ENCODE data around the gene ALDOC. TPM values are rescaled to one million over a fixed set of nuclear protein-coding genes. Genes with fewer than 3 reads are reported as not detected.

Gene ALDOC
- total and polyA plus RNA-seq, 2 of the 13 experiments (the other 11 are each of a cell fraction or from before 2014, with no cell fraction given), result 15.4 to 60.9 TPM

DNA sequence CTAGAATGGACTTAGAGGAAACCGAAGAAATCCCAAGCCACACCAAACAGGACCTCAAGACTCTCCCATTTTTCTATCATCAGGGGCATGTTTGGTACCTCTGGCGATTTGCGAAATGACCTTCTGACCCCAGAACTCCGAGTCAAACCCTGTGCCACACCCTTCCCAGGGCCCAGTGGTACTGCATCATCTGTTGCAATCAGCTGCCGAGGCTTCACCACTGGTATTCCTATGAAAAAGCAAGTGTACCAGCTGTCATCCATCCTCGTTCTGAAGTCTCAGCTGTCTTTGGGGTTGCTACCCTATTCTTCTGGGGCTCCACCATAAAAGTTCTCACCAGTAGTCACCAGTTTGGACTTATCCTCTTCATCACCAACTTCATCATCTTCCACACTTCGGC is 39.6 kb upstream of the ALDOC start:
- Histone ChIP-seq H3K4me2 (ENCODE audit: low read depth, low read length) (no peak overlapping the region), H3K4me1 (ENCODE audit: insufficient read depth, low read length) (no peaks in the 10 kb centered on the region), H3K27ac (ENCODE audit: extremely low read length, insufficient read depth, low read length) (no peak overlapping the region), H3K9me3 (ENCODE audit: low read length) (no peaks in the 10 kb centered on the region), H3K4me3 (replicated peaks in 1 of 3; ENCODE audit: insufficient read depth in 1 of 3, low read depth in 2 of 3, low read length in 3 of 3) (no peak overlapping the region), H3K36me3 (replicated peaks in 1 of 2; ENCODE audit: control insufficient read depth in 1 of 2, insufficient read depth in 2 of 2, low read length in 2 of 2) (peaks cover 49 to 75% of the 10 kb centered on the region in 2 experiments), H3K79me2 (ENCODE audit: insufficient read depth, low read length) (no peaks in the 10 kb centered on the region), H2AFZ (ENCODE audit: low read length) (no peak overlapping the region), H3K27me3 (ENCODE audit: control insufficient read depth in 1 of 2, insufficient read depth in 2 of 2, low read length in 2 of 2) (no peaks in the 10 kb centered on the region), H3K9ac (ENCODE audit: insufficient read depth, low read depth, low read length) (no peak overlapping the region), H4K20me1 (ENCODE audit: insufficient read depth, low read length) (no peaks in the 10 kb centered on the region)
- FAIRE-seq, result no peak
- intact Hi-C loops (cut with micrococcal nuclease; ENCODE audit: unreplicated experiment), result no loop called here
- in situ Hi-C loops (cut with HindIII; ENCODE audit: extremely low pct_ligation_motif_present, low pct_unique_long_range_greater_than_20kb), result no loop called here
- 89% methylated on average over 7 of the region's 7 CpGs for WGBS (ENCODE audit: low lambda C conversion rate)
- no TSS peak for BruUV-seq (replicated peaks)
- POLR2A ChIA-PET, result no interaction called here
- no peak for DNase-seq (ENCODE audit: low spot score)
- CTCF ChIA-PET (ENCODE audit: low intra/inter-chr PET ratio, low total read pairs), result no interaction called here
- no peak for ATAC-seq
- TF ChIP-seq ZNF543 (CRISPR knock-in tag; IDR thresholded peaks at IDR 0.05) (no peak), IRX3 (CRISPR knock-in tag; IDR thresholded peaks at IDR 0.05; ENCODE audit: borderline replicate concordance, low read depth) (no peak), STAG1 (CRISPR knock-in tag; IDR thresholded peaks at IDR 0.05) (no peak), SCMH1 (CRISPR knock-in tag; IDR thresholded peaks at IDR 0.05; ENCODE audit: borderline replicate concordance) (no peak), ETV6 (CRISPR knock-in tag; conservative IDR thresholded peaks at IDR 0.05) (no peak), CCAR2 (optimal IDR thresholded peaks at IDR 0.05; ENCODE audit: low read depth, low read length) (no peak), HNRNPL (IDR thresholded peaks at IDR 0.05; ENCODE audit: low read depth, low read length) (no peak), WIZ (CRISPR knock-in tag; IDR thresholded peaks at IDR 0.05) (no peak), YY1 (IDR thresholded peaks at IDR 0.05; ENCODE audit: insufficient read depth, insufficient replicate concordance, low read depth, low read length) (no peak), SMAD1 (CRISPR knock-in tag; IDR thresholded peaks at IDR 0.05; ENCODE audit: borderline replicate concordance, low read depth) (no peak), JUN (CRISPR knock-in tag; IDR thresholded peaks at IDR 0.05) (no peak), ZNF30 (CRISPR knock-in tag; IDR thresholded peaks at IDR 0.05) (no peak), GTF3A (CRISPR knock-in tag; conservative IDR thresholded peaks at IDR 0.05) (no peak)
- TF ChIP-seq, protein P1, sequence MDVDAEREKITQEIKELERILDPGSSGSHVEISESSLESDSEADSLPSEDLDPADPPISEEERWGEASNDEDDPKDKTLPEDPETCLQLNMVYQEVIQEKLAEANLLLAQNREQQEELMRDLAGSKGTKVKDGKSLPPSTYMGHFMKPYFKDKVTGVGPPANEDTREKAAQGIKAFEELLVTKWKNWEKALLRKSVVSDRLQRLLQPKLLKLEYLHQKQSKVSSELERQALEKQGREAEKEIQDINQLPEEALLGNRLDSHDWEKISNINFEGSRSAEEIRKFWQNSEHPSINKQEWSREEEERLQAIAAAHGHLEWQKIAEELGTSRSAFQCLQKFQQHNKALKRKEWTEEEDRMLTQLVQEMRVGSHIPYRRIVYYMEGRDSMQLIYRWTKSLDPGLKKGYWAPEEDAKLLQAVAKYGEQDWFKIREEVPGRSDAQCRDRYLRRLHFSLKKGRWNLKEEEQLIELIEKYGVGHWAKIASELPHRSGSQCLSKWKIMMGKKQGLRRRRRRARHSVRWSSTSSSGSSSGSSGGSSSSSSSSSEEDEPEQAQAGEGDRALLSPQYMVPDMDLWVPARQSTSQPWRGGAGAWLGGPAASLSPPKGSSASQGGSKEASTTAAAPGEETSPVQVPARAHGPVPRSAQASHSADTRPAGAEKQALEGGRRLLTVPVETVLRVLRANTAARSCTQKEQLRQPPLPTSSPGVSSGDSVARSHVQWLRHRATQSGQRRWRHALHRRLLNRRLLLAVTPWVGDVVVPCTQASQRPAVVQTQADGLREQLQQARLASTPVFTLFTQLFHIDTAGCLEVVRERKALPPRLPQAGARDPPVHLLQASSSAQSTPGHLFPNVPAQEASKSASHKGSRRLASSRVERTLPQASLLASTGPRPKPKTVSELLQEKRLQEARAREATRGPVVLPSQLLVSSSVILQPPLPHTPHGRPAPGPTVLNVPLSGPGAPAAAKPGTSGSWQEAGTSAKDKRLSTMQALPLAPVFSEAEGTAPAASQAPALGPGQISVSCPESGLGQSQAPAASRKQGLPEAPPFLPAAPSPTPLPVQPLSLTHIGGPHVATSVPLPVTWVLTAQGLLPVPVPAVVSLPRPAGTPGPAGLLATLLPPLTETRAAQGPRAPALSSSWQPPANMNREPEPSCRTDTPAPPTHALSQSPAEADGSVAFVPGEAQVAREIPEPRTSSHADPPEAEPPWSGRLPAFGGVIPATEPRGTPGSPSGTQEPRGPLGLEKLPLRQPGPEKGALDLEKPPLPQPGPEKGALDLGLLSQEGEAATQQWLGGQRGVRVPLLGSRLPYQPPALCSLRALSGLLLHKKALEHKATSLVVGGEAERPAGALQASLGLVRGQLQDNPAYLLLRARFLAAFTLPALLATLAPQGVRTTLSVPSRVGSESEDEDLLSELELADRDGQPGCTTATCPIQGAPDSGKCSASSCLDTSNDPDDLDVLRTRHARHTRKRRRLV (CRISPR knock-in tag; IDR thresholded peaks at IDR 0.05), result no peak
- TF ChIP-seq, protein P2, sequence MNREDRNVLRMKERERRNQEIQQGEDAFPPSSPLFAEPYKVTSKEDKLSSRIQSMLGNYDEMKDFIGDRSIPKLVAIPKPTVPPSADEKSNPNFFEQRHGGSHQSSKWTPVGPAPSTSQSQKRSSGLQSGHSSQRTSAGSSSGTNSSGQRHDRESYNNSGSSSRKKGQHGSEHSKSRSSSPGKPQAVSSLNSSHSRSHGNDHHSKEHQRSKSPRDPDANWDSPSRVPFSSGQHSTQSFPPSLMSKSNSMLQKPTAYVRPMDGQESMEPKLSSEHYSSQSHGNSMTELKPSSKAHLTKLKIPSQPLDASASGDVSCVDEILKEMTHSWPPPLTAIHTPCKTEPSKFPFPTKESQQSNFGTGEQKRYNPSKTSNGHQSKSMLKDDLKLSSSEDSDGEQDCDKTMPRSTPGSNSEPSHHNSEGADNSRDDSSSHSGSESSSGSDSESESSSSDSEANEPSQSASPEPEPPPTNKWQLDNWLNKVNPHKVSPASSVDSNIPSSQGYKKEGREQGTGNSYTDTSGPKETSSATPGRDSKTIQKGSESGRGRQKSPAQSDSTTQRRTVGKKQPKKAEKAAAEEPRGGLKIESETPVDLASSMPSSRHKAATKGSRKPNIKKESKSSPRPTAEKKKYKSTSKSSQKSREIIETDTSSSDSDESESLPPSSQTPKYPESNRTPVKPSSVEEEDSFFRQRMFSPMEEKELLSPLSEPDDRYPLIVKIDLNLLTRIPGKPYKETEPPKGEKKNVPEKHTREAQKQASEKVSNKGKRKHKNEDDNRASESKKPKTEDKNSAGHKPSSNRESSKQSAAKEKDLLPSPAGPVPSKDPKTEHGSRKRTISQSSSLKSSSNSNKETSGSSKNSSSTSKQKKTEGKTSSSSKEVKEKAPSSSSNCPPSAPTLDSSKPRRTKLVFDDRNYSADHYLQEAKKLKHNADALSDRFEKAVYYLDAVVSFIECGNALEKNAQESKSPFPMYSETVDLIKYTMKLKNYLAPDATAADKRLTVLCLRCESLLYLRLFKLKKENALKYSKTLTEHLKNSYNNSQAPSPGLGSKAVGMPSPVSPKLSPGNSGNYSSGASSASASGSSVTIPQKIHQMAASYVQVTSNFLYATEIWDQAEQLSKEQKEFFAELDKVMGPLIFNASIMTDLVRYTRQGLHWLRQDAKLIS (CRISPR knock-in tag; IDR thresholded peaks at IDR 0.05), result no peak
- TF ChIP-seq, protein P3, sequence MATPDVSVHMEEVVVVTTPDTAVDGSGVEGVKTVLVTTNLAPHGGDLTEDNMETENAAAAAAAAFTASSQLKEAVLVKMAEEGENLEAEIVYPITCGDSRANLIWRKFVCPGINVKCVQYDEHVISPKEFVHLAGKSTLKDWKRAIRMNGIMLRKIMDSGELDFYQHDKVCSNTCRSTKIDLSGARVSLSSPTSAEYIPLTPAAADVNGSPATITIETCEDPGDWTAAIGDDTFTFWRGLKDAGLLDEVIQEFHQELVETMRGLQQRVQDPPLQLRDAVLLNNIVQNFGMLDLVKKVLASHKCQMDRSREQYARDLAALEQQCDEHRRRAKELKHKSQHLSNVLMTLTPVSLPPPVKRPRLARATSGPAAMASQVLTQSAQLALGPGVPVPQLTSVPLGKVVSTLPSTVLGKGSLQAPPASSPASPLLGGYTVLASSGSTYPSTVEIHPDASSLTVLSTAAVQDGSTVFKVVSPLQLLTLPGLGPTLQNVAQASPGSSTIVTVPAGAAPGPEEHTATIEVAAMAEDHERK (CRISPR knock-in tag; IDR thresholded peaks at IDR 0.05; ENCODE audit: low read depth), result no peak
